Measurements from ENCODE around the gene ACIN1.

DNA sequence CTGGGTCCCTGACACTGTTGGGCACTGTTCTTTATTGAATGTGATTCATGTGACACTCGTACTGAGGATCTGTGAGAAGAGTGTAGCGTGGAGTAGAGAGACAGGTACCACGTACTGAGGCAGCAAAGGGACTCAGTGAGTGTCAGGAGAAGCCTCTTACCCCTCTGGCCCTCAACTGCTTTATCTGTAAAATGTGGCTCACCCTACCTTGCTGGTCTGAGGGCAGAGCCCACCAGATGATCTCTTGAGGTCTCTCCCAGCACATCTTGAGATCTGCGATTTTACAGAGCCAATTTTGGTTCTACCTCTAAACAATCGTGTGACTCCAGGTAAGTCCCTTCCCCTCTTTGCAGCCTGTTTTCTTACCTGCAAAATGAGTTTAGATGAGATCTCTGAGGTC is 21.0 kb upstream of the ACIN1 start:
- TF ChIP-seq, protein P1, sequence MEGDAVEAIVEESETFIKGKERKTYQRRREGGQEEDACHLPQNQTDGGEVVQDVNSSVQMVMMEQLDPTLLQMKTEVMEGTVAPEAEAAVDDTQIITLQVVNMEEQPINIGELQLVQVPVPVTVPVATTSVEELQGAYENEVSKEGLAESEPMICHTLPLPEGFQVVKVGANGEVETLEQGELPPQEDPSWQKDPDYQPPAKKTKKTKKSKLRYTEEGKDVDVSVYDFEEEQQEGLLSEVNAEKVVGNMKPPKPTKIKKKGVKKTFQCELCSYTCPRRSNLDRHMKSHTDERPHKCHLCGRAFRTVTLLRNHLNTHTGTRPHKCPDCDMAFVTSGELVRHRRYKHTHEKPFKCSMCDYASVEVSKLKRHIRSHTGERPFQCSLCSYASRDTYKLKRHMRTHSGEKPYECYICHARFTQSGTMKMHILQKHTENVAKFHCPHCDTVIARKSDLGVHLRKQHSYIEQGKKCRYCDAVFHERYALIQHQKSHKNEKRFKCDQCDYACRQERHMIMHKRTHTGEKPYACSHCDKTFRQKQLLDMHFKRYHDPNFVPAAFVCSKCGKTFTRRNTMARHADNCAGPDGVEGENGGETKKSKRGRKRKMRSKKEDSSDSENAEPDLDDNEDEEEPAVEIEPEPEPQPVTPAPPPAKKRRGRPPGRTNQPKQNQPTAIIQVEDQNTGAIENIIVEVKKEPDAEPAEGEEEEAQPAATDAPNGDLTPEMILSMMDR (IDR thresholded peaks at IDR 0.05), result no peak
- TF ChIP-seq POLR2A (IDR thresholded peaks at IDR 0.05) (no peak), EP300 (IDR thresholded peaks at IDR 0.05) (no peak)

Data from ovary (tissue), 3 donors.